H1 (cell line): Measurements from ENCODE around the gene FASTKD1. TPM values are rescaled to one million over a fixed set of nuclear protein-coding genes. Genes with fewer than 3 reads are reported as not detected.
"Not testable (repeated sequence)": the region's sequence is repeated elsewhere in the genome, so short reads cannot be mapped to it uniquely, and the experiment has no call there.

ENCODE experiments used
- CTCF ChIA-PET: fragments of 300-600 bp; sonication (Branson Sonifier 250); formaldehyde crosslinking; loops from one replicate; lab custom pipeline; 2021; ENCODE audit not compliant: partially characterized antibody; lab: Charles Lee
- POLR2A ChIA-PET: fragments of 300-600 bp; sonication (Branson Sonifier 250); formaldehyde crosslinking; loops from one replicate; lab custom pipeline; 2021; ENCODE audit warnings: inconsistent platforms; ENCODE audit not compliant: partially characterized antibody; lab: Charles Lee
- DNase-seq, 2 experiments: peaks; one replicate each; pipeline versions ENCODE4 v3.0.0 to v3.0.0-alpha.2; 2010 to 2022; ENCODE audit warnings: low spot score in 2 of 2, low read depth in 1 of 2, mixed read lengths in 1 of 2
- FAIRE-seq: peaks from 2 replicates; lab custom pipeline; 2011; peaks lifted over from hg19 to GRCh38; lab: Jason Lieb, UNC
- H2AFZ ChIP-seq: 2 replicates; pipeline ENCODE4 v1.8.1; 2012; ENCODE audit warnings: low read length, inconsistent platforms
- H2AK5ac ChIP-seq: 2 replicates; pipeline ENCODE4 v1.6.1; 2013; ENCODE audit warnings: low read depth, low read length
- H2BK120ac ChIP-seq: replicated peaks from 2 replicates; pipeline ENCODE3; 2013; ENCODE audit warnings: low read depth, low read length, inconsistent platforms
- H2BK12ac ChIP-seq: 2 replicates; pipeline ENCODE4 v1.6.1; 2013; ENCODE audit warnings: low read depth, low read length
- H2BK15ac ChIP-seq: 2 replicates; pipeline ENCODE4 v1.6.1; 2013; ENCODE audit warnings: low read length
- H2BK20ac ChIP-seq: 2 replicates; pipeline ENCODE4 v1.6.1; 2013; ENCODE audit warnings: low read length
- H2BK5ac ChIP-seq: 2 replicates; pipeline ENCODE4 v1.6.1; 2013; ENCODE audit warnings: low read depth, low read length
- H3K14ac ChIP-seq: 2 replicates; pipeline ENCODE4 v1.6.1; 2013; ENCODE audit warnings: inconsistent platforms; ENCODE audit not compliant: insufficient read length
- H3K18ac ChIP-seq: 2 replicates; pipeline ENCODE4 v1.6.1; 2013; ENCODE audit warnings: low read length; ENCODE audit errors: extremely low read depth
- H3K23ac ChIP-seq: 2 replicates; pipeline ENCODE4 v1.6.1; 2013; ENCODE audit warnings: inconsistent platforms; ENCODE audit not compliant: insufficient read length
- H3K23me2 ChIP-seq: 2 replicates; pipeline ENCODE4 v1.6.1; 2013; ENCODE audit warnings: low read depth, low read length
- H3K27ac ChIP-seq: 2 replicates; pipeline ENCODE4 v1.6.1; 2011; ENCODE audit warnings: low read depth, low read length, inconsistent platforms
- H3K27me3 ChIP-seq, 4 experiments: replicated peaks in 1 of 4; 1 replicate in 1 of 4; 2 replicates in 3 of 4; pipeline versions ENCODE4 v1.6.1 to v1.8.1; 2011 to 2013; ENCODE audit warnings: low read length in 3 of 4, mild to moderate bottlenecking in 3 of 4, inconsistent platforms in 2 of 4, mixed read lengths in 2 of 4, moderate library complexity in 1 of 4; ENCODE audit not compliant: control insufficient read depth in 3 of 4, insufficient read depth in 3 of 4; ENCODE audit errors: extremely low read depth in 1 of 4
- H3K36me3 ChIP-seq, 4 experiments: 2 replicates each; pipeline versions ENCODE4 v1.6.1 to v1.8.1; 2011 to 2013; ENCODE audit warnings: mild to moderate bottlenecking in 4 of 4, low read length in 3 of 4, moderate library complexity in 2 of 4, control low read depth in 1 of 4, inconsistent platforms in 1 of 4; ENCODE audit not compliant: insufficient read depth in 4 of 4, control insufficient read depth in 2 of 4
- H3K4ac ChIP-seq: replicated peaks from 2 replicates; pipeline ENCODE3; 2013; ENCODE audit warnings: low read length, low read depth, mixed read lengths, inconsistent platforms; ENCODE audit not compliant: insufficient read length
- H3K4me1 ChIP-seq, 4 experiments: replicated peaks in 1 of 4; 1 replicate in 1 of 4; 2 replicates in 3 of 4; pipeline versions ENCODE4 v1.6.1 to v1.8.1; 2011 to 2013; ENCODE audit warnings: low read length in 3 of 4, inconsistent platforms in 2 of 4, mixed read lengths in 1 of 4; ENCODE audit not compliant: insufficient read depth in 4 of 4, control insufficient read depth in 3 of 4
- H3K4me2 ChIP-seq, 2 experiments: 2 replicates each; pipeline versions ENCODE4 v1.6.1 to v1.8.1; 2011 to 2013; ENCODE audit warnings: low read depth in 2 of 2, low read length in 2 of 2, control low read depth in 1 of 2, inconsistent platforms in 1 of 2, mild to moderate bottlenecking in 1 of 2; ENCODE audit not compliant: insufficient read depth in 1 of 2
- H3K4me3 ChIP-seq, 4 experiments: fragments of 200-600, 300-600 bp in 1 of 4; sonication (generic), shearing (Covaris generic), sonication (Bioruptor Twin) in 1 of 4; 2 replicates each; pipeline versions ENCODE4 v1.5.1 to v1.8.1; 2011 to 2016; ENCODE audit warnings: low read length in 4 of 4, low read depth in 3 of 4, control low read depth in 2 of 4, inconsistent platforms in 2 of 4, mild to moderate bottlenecking in 2 of 4, mixed read lengths in 1 of 4, moderate library complexity in 1 of 4; ENCODE audit not compliant: insufficient read depth in 2 of 4; ENCODE audit errors: extremely low read depth in 1 of 4
- H3K56ac ChIP-seq: replicated peaks from 2 replicates; pipeline ENCODE3; 2013; ENCODE audit warnings: low read depth, mild to moderate bottlenecking, mixed read lengths, low read length, inconsistent platforms; ENCODE audit not compliant: insufficient read length
- H3K79me1 ChIP-seq: 2 replicates; pipeline ENCODE4 v1.6.1; 2013; ENCODE audit warnings: low read depth, low read length, control low read depth
- H3K79me2 ChIP-seq, 2 experiments: 2 replicates each; pipeline versions ENCODE4 v1.6.1 to v1.8.1; 2012 to 2013; ENCODE audit warnings: low read length in 2 of 2, mild to moderate bottlenecking in 2 of 2, inconsistent platforms in 1 of 2; ENCODE audit not compliant: insufficient read depth in 2 of 2, control insufficient read depth in 1 of 2
- H3K9ac ChIP-seq, 4 experiments: replicated peaks in 1 of 4; 1 replicate in 1 of 4; 2 replicates in 3 of 4; pipeline versions ENCODE4 v1.6.1 to v1.8.1; 2011 to 2013; ENCODE audit warnings: low read depth in 3 of 4, low read length in 3 of 4, control low read depth in 2 of 4, mild to moderate bottlenecking in 2 of 4, moderate library complexity in 2 of 4, inconsistent platforms in 1 of 4; ENCODE audit errors: extremely low read depth in 1 of 4
- H3K9me3 ChIP-seq, 2 experiments: 2 replicates each; pipeline versions ENCODE4 v1.6.1 to v1.8.1; 2012 to 2013; ENCODE audit warnings: mild to moderate bottlenecking in 2 of 2, moderate library complexity in 2 of 2, control low read depth in 1 of 2, inconsistent platforms in 1 of 2, low read depth in 1 of 2, low read length in 1 of 2, mixed read lengths in 1 of 2; ENCODE audit not compliant: insufficient read depth in 2 of 2
- H4K20me1 ChIP-seq, 2 experiments: replicated peaks in 1 of 2; 2 replicates each; pipeline versions ENCODE3 to v1.8.1; 2011 to 2013; ENCODE audit warnings: inconsistent platforms in 2 of 2, low read length in 2 of 2, mild to moderate bottlenecking in 1 of 2; ENCODE audit not compliant: insufficient read depth in 2 of 2, control insufficient read depth in 1 of 2
- H4K5ac ChIP-seq: 2 replicates; pipeline ENCODE4 v1.6.1; 2013; ENCODE audit warnings: low read length, low read depth, mixed read lengths, inconsistent platforms; ENCODE audit not compliant: insufficient read length
- H4K8ac ChIP-seq: 2 replicates; pipeline ENCODE4 v1.8.0; 2013; ENCODE audit warnings: mild to moderate bottlenecking, moderate library complexity, low read length, inconsistent platforms; ENCODE audit not compliant: insufficient read depth; ENCODE audit errors: extremely low read depth
- H4K91ac ChIP-seq: replicated peaks from 2 replicates; pipeline ENCODE3; 2013; ENCODE audit warnings: low read length, mixed read lengths, inconsistent platforms; ENCODE audit not compliant: insufficient read length
- WGBS, 2 experiments: shearing (Covaris generic) in 1 of 2; methylation state at CpG; one replicate each; pipeline versions ENCODE4 v1.1.6 to v1.1.7; 2013 to 2015; ENCODE audit warnings: low lambda C conversion rate in 2 of 2, mixed read lengths in 2 of 2, inconsistent platforms in 1 of 2, low coverage in 1 of 2, missing lambda C conversion rate in 1 of 2; ENCODE audit not compliant: insufficient replicate concordance in 2 of 2, insufficient coverage in 1 of 2, insufficient read length in 1 of 2; ENCODE audit errors: extremely low coverage in 1 of 2, missing lambda C conversion rate in 1 of 2; 5-methylcytosine and 5-hydroxymethylcytosine counted together
- polyA plus RNA-seq, 7 experiments: library from polyadenylated mRNA; depleted of rRNA in 3 of 7; stranded (reverse) in 5 of 7; unstranded in 2 of 7; fragments of >200 nt in 5 of 7; fragments of 200-250 nt in 2 of 7; gene quantifications; 1 replicate in 5 of 7; 2 replicates in 1 of 7; 4 replicates in 1 of 7; pipeline versions ENCODE4 v1.2.1 to v1.2.3, GENCODE V29; 2011 to 2013; ENCODE audit warnings: missing spikeins in 2 of 7, mixed read lengths in 2 of 7
- total RNA-seq: library from RNA; stranded (reverse); fragmentation: NEBNext Ultra II Directional; extraction: Animal tissue kit (Norgen Biotek cat#: 25700); gene quantifications from 2 replicates; pipeline ENCODE4 v1.2.1, GENCODE V29; 2021

The FASTKD1 gene
- total and polyA plus RNA-seq, 2 of the 8 experiments (the other 6 are each of a cell fraction or from before 2014, with no cell fraction given): 18.7 to 70.8 TPM

DNA sequence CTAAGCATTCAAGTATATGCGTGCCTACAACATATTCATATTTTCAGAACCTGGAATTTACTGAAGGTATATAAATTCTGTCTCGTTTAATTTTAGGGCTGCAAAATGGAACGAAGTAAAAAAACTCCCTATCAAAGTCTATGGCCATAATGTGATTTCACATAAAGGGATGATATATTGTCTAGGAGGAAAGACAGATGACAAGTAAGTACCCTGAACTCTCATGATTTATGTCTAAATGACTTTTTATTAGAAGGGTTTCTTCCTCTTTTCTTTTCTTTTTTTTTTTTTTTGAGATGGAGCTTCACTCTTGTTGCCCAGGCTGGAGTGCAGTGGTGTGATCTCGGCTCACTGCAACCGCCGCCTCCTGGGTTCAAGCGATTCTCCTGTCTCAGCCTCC lies 58.9 kb downstream of the FASTKD1 start:
- WGBS, 2 experiments: 86% methylated on average over 3 of the region's 7 CpGs; no CpG with 5 or more reads in 1 of the 2 experiments
- CTCF ChIA-PET: interaction anchor here (1.2 kb wide), 1 partner anchor 10 kb away, joined by 3 read pairs; no protein-coding TSS in a partner anchor
- H3K79me1 ChIP-seq, H3K9me3 ChIP-seq, DNase-seq, H2BK5ac ChIP-seq, H3K18ac ChIP-seq, POLR2A ChIA-PET, H3K27ac ChIP-seq, H4K5ac ChIP-seq, H3K14ac ChIP-seq, H3K36me3 ChIP-seq, H3K56ac ChIP-seq, H2BK120ac ChIP-seq, H2BK12ac ChIP-seq, H3K27me3 ChIP-seq, H4K8ac ChIP-seq, H4K91ac ChIP-seq, FAIRE-seq, H3K4me3 ChIP-seq, H4K20me1 ChIP-seq, H3K4me1 ChIP-seq, H3K9ac ChIP-seq, H2AFZ ChIP-seq, H2AK5ac ChIP-seq, H3K4me2 ChIP-seq, H2BK15ac ChIP-seq, H3K23me2 ChIP-seq, H3K79me2 ChIP-seq, H2BK20ac ChIP-seq, H3K4ac ChIP-seq, H3K23ac ChIP-seq: not testable (repeated sequence)
